ENCODE results near the gene MRPL53.
"Not testable (repeated sequence)": the region's sequence is repeated elsewhere in the genome, so short reads cannot be mapped to it uniquely, and the experiment has no call there.

The MRPL53 gene

DNA sequence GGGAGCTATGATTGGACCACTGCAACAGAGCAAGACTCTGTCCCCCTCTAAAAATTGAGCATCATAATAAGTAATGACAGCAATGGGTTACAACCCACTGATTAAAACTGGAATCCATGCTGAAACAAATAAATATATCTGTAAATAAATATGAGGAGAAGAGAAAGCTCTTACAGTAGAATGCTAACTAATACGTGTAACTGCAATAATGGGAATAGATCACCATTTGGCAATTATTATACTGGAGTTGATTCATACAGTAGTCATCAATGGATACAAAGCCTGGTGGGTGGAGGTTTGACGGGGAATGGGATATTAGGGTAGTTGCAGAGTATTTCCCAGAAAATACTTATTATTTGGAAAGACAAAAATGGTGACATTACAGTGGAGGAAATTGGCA, 23.7 kb downstream of the MRPL53 start:
- CTCF ChIA-PET, result no interaction called here
- DNase-seq (ENCODE audit: low spot score), result no peak
- H3K27ac ChIP-seq, result no peak overlapping the region
- TF ChIP-seq, protein P1, sequence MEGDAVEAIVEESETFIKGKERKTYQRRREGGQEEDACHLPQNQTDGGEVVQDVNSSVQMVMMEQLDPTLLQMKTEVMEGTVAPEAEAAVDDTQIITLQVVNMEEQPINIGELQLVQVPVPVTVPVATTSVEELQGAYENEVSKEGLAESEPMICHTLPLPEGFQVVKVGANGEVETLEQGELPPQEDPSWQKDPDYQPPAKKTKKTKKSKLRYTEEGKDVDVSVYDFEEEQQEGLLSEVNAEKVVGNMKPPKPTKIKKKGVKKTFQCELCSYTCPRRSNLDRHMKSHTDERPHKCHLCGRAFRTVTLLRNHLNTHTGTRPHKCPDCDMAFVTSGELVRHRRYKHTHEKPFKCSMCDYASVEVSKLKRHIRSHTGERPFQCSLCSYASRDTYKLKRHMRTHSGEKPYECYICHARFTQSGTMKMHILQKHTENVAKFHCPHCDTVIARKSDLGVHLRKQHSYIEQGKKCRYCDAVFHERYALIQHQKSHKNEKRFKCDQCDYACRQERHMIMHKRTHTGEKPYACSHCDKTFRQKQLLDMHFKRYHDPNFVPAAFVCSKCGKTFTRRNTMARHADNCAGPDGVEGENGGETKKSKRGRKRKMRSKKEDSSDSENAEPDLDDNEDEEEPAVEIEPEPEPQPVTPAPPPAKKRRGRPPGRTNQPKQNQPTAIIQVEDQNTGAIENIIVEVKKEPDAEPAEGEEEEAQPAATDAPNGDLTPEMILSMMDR (conservative IDR thresholded peaks at IDR 0.05; ENCODE audit: low read depth), result no peak
- POLR2A ChIA-PET (ENCODE audit: low non-redundant PET), result no interaction called here

DNA sequence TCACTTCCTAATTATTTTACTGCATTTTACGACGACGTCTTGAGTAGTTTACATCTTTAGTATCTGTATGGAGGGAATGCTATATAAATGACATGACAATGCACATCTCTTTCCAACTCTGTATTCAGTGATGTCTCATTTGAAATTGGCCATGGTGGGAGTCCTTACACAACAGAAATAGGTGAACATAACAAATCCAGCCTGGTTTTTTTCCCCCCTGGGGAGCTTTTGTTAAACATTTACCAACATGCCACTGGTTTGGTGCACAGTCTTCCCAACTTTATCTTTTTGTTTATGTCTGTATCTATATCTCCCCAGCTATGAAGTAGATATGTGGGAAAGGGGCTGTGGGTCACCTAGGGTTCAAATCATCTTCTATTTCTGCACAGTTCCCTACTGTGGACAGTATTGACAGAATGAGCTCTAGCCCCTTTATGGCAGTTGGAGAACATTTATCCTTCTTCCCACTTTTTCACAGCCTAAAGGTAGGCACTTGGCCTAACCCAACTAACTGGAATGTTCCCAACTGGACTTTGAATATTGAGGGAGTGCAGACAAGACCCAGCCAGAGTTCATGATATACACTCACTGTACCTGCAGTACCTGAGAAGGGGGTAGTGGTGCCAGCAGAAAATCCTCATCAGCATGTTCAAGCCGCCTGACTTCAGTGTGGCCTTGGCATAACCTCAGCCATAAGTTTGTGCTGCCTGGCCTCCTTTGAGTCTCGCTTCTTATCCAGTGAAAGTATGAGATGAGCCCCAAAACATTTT, 25.1 kb downstream of the MRPL53 start:
- ChIA-PET CTCF (no interaction called here), POLR2A (ENCODE audit: low non-redundant PET) (no interaction called here)
- DNase-seq (ENCODE audit: low spot score), result no peak
- TF ChIP-seq, protein P1 (conservative IDR thresholded peaks at IDR 0.05; ENCODE audit: low read depth), result no peak
- H3K27ac ChIP-seq, result no peak overlapping the region

GRCh38 chr2:74444498-74445318, 27.8 kb downstream of the MRPL53 start:
- DNase-seq (ENCODE audit: low spot score), result no peak
- no peak overlapping the region for H3K27ac ChIP-seq
- ChIA-PET POLR2A (ENCODE audit: low non-redundant PET) (no interaction called here), CTCF (no interaction called here)
- TF ChIP-seq, protein P1 (conservative IDR thresholded peaks at IDR 0.05; ENCODE audit: low read depth), result no peak

- ChIA-PET POLR2A (ENCODE audit: low non-redundant PET) (interaction anchor here (0.6 to 1.2 kb wide), 2 partner anchors 12 to 21 kb away, joined by 3 to 4 read pairs; partner anchors contain the start of gene INO80B), CTCF (interaction anchor here (1.0 kb wide), 1 partner anchor 12 kb away, joined by 3 read pairs; no protein-coding TSS in a partner anchor)
- peak overlapping the region; percentile 94 for H3K27ac ChIP-seq
- not testable (repeated sequence) for DNase-seq (ENCODE audit: low spot score)
These were observed 29.8 kb downstream of the MRPL53 start for GRCh38 chr2:74442483-74443297.

DNA sequence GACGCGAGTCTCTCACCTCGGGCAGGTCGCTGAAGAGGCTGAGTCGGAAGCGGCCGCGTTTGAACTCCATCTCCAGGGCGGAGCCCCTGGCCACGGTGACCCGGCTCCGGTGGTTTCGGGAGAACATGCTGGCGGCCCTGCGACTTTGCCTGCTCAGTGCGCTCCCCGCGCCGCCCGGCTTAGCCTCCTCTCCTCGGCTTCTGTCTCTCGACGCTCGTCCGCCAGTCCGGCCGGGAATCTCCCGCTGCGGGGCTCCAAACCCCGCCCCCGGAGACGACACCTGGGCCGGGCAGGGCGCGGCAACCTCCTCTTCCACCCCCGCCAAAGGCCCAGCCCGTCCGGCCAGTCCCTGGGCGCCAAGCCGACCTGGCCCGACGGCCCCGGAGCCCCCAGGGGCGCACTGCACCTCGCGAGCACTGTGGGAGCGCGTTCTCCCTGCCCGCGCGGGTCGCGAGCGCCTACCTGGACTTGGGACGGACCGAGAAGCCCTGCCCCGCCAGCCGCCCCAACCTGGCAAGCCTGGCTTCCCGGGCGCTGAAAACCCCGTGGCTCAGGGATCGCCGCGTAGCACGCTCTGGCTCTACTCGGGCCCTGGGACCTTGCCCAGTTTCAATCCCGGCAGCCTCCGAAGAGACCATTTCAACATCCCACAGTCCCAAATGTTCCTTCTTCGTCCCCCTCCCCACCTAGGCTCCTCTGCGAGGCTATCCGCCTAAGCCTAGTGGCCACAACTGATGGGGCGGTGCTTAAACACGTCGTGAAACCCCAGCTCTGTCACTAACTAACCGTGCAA, 30.6 kb downstream of the MRPL53 start, which contains the start of gene RTKN:
Gene RTKN, minus strand, starts transcription at position 248 of the 793 bp plus-strand sequence. Its CDS starts 121 bp downstream, at position 127.
- ChIA-PET CTCF (interaction anchor here (0.5 to 1.0 kb wide), 2 partner anchors 13 to 29 kb away, joined by 3 read pairs; no protein-coding TSS in a partner anchor), POLR2A (ENCODE audit: low non-redundant PET) (interaction anchor here (0.6 to 1.2 kb wide), 2 partner anchors 13 to 20 kb away, joined by 3 to 4 read pairs; partner anchors contain the start of gene INO80B)
- TF ChIP-seq, protein P1 (conservative IDR thresholded peaks at IDR 0.05; ENCODE audit: low read depth), result no peak
- peak within 1 kb of the TSS; percentile 94 for H3K27ac ChIP-seq
- peak; percentile 88 for DNase-seq (ENCODE audit: low spot score)

DNA sequence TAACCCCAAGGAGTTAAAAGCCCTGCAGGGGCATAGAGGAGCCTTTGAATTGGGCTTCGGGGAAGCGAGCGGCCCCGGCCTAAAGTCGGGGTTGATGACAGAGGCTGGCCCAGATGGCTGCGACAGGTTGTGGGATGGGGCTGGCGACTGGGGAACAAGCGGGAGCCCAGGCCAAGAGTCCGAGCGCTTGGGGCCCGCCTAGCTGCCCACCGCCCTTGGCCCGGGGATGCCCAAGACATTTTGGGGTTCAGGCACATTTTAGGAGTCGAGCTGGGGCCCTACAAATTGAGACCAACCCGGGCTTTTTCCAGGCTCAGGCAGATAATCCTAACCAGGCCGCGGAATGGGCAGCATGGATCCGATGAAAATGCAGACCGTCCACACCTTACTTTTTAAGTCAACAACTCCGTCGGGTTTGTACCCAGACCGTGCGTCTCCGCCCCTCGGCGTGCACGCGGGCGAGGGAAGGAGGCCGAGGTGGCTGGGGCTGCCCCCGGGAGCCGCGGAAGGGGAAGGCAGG, 31.2 kb downstream of the MRPL53 start:
- POLR2A ChIA-PET (ENCODE audit: low non-redundant PET), result no interaction called here
- H3K27ac ChIP-seq, result peak overlapping the region; percentile 94

More for the DNA sequence above, 31.2 kb downstream of the MRPL53 start:
- CTCF ChIA-PET, result interaction anchor here (0.5 kb wide), 1 partner anchor 30 kb away, joined by 3 read pairs; no protein-coding TSS in a partner anchor
- TF ChIP-seq, protein P1 (conservative IDR thresholded peaks at IDR 0.05; ENCODE audit: low read depth), result no peak
- no peak for DNase-seq (ENCODE audit: low spot score)
